Gastroesophageal sphincter (tissue), 4 donors: Measurements from ENCODE around the gene CENPN. TPM values are rescaled to one million over a fixed set of nuclear protein-coding genes. Genes with fewer than 3 reads are reported as not detected.

Source experiments
- ATAC-seq: fragments of 150-250 bp; one replicate; pipeline ENCODE4 v1.9.1; 2016; ENCODE audit warnings: mild to moderate bottlenecking, moderate library complexity
- H3K27ac ChIP-seq, 4 donors: fragments of 200-600 bp; sonication (generic) in 3 of 4; 1 replicate in 3 of 4; 2 replicates in 1 of 4; pipeline ENCODE4 v1.5.1; 2016 to 2019
- H3K27me3 ChIP-seq: fragments of 200-600 bp; sonication (generic); one replicate; pipeline ENCODE4 v1.5.1; 2019
- H3K36me3 ChIP-seq, 2 donors: fragments of 200-600 bp; sonication (generic); one replicate each; pipeline ENCODE4 v1.5.1; 2019; ENCODE audit warnings: control low read depth in 1 of 2
- H3K4me1 ChIP-seq, 3 donors: fragments of 200-600 bp; sonication (generic); 1 replicate in 2 of 3; 2 replicates in 1 of 3; pipeline ENCODE4 v1.5.1; 2016 to 2019; ENCODE audit warnings: control low read depth in 2 of 3
- H3K4me3 ChIP-seq, 2 donors: fragments of 200-600 bp; sonication (generic); one replicate each; pipeline ENCODE4 v1.5.1; 2019; ENCODE audit warnings: mild to moderate bottlenecking in 1 of 2, moderate library complexity in 1 of 2
- H3K9me3 ChIP-seq, 3 donors: fragments of 200-600 bp; sonication (generic); one replicate each; pipeline ENCODE4 v1.5.1; 2017 to 2019; ENCODE audit warnings: control low read depth in 2 of 3
- CTCF ChIP-seq, 4 experiments: fragments of 200-600 bp in 2 of 4; fragments of 450-650 bp in 2 of 4; sonication (generic) in 1 of 4; IDR thresholded peaks; one replicate each; pipeline ENCODE4 v1.5.1; 2017 to 2019; ENCODE audit warnings: antibody characterized with exemption in 4 of 4, mild to moderate bottlenecking in 2 of 4, moderate library complexity in 2 of 4
- EP300 ChIP-seq: sonication (generic); formaldehyde crosslinking; IDR thresholded peaks from one replicate; pipeline ENCODE4 v1.6.1; 2017; ENCODE audit warnings: antibody characterized with exemption, mild to moderate bottlenecking
- POLR2A ChIP-seq, 2 donors: fragments of 450-650 bp; IDR thresholded peaks; one replicate each; pipeline ENCODE4 v1.6.1; 2017; ENCODE audit warnings: antibody characterized with exemption in 2 of 2, mild to moderate bottlenecking in 2 of 2, moderate library complexity in 1 of 2
- POLR2AphosphoS5 ChIP-seq: sonication (generic); formaldehyde crosslinking; IDR thresholded peaks from one replicate; pipeline ENCODE4 v1.6.1; 2017; ENCODE audit warnings: antibody characterized with exemption
- WGBS, 2 donors: methylation state at CpG; one replicate each; pipeline ENCODE4 v1.1.5; 2018; ENCODE audit warnings: low coverage in 1 of 2; 5-methylcytosine and 5-hydroxymethylcytosine counted together
- total RNA-seq, 4 donors: library from RNA; depleted of rRNA; stranded (reverse); fragments of >200 nt; gene quantifications; one replicate each; pipeline ENCODE4 v1.1.0, GENCODE V29; 2016

Gene CENPN
- total RNA-seq, 4 donors from 2014 or later: 4.3 to 8.4 (median 6.5) TPM

GRCh38 chr16:80990577-80990976 is 16.4 kb upstream of the CENPN start:
- no peak overlapping the region for H3K4me3 ChIP-seq
- H3K27me3 ChIP-seq: no peaks in the 10 kb centered on the region
- no peaks in the 10 kb centered on the region for H3K9me3 ChIP-seq
- no peak overlapping the region for H3K27ac ChIP-seq
- peaks cover 0 to 9% (median 0%) of the 10 kb centered on the region in 3 donors for H3K4me1 ChIP-seq
- H3K36me3 ChIP-seq: peaks cover 0 to 7% of the 10 kb centered on the region in 2 donors
- WGBS, 2 donors: 94% methylated on average over 3 of the region's 3 CpGs; no CpG with 5 or more reads in 1 of the 2 donors
- TF ChIP-seq EP300 (no peak), POLR2AphosphoS5 (no peak)
- ATAC-seq: no peak

DNA sequence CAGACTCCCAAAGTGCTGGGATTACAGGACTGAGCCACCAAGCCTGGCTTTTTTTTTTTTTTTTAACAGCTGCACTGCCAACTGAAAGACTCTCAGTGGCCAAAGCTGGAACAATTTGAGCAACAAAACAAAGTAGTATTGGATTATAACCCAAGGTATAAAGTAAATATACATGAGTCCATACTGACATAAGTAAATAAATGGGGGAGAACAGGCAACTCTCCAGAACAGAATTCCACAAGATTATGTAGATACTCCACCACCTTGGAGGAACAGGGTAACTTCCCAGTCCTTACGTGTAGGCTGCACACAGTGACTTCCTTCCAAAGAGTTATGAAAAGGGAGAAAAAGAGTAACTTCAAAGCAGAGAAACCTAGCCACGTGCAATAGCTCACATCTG is 16.0 kb upstream of the CENPN start:
- Histone ChIP-seq H3K36me3 (peaks cover 0 to 7% of the 10 kb centered on the region in 2 donors), H3K27me3 (no peaks in the 10 kb centered on the region), H3K4me1 (peaks cover 0 to 9% (median 0%) of the 10 kb centered on the region in 3 donors), H3K9me3 (no peaks in the 10 kb centered on the region), H3K27ac (no peak overlapping the region), H3K4me3 (no peak overlapping the region)
- WGBS, 2 donors: 85 to 89% methylated on average over 2 of the region's 2 CpGs
- no peak for ATAC-seq
- TF ChIP-seq CTCF (IDR thresholded peaks at IDR 0.05) (no peak), POLR2AphosphoS5 (no peak), EP300 (no peak), POLR2A (IDR thresholded peaks at IDR 0.05) (no peak)

DNA sequence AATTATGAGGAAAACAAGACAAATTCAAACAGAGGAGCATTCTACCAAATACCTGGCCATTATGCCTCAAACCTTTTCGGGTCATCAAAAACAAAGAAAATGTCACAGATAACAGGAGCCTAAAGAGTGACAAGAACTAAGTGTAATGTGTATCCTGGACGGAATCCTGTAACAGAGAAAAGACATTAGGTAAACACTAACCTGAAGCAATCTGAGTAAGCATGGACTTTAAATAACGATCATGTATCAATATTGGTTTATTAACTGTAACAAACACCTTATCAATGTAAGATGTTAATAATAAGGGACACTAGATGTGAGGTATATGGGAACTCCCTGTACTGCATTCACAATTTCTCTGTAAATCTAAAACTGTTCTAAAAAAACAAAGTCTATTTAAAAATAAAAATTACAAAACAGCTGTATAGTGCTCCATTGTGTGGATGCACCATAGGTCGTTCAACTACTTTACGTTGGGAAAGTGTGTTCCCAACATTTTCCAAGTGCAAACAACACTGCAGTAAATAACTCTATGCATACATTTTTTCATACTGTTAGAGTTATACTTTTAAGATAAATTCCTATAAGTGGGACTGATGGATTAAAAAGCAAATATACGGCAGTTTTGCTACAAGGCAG is 15.1 kb upstream of the CENPN start:
- H3K27me3 ChIP-seq: no peaks in the 10 kb centered on the region
- no peaks in the 10 kb centered on the region for H3K9me3 ChIP-seq
- peaks cover 0 to 7% of the 10 kb centered on the region in 2 donors for H3K36me3 ChIP-seq
- 66 to 70% methylated on average over 6 of the region's 6 CpGs for WGBS, 2 donors
- H3K4me1 ChIP-seq: peaks cover 0 to 9% (median 0%) of the 10 kb centered on the region in 3 donors
- no peak for ATAC-seq
- no peak overlapping the region for H3K27ac ChIP-seq
- no peak overlapping the region for H3K4me3 ChIP-seq
- no peak for TF ChIP-seq POLR2A (IDR thresholded peaks at IDR 0.05)

- H3K4me3 ChIP-seq: no peak overlapping the region
- peaks cover 0 to 9% (median 0%) of the 10 kb centered on the region in 3 donors for H3K4me1 ChIP-seq
- H3K9me3 ChIP-seq: no peaks in the 10 kb centered on the region
- no peak for ATAC-seq
- 48 to 62% methylated on average over 3 of the region's 3 CpGs for WGBS, 2 donors
- TF ChIP-seq CTCF (IDR thresholded peaks at IDR 0.05) (no peak), POLR2AphosphoS5 (no peak), POLR2A (IDR thresholded peaks at IDR 0.05) (no peak), EP300 (no peak)
- H3K27me3 ChIP-seq: no peaks in the 10 kb centered on the region
- H3K36me3 ChIP-seq: peaks cover 0 to 7% of the 10 kb centered on the region in 2 donors
- H3K27ac ChIP-seq: no peak overlapping the region
Observed at GRCh38 chr16:80992676-80993293, 14.2 kb upstream of the CENPN start.

- WGBS, 2 donors: 49 to 67% methylated on average over 6 of the region's 6 CpGs
- H3K27ac ChIP-seq: no peak overlapping the region
- H3K36me3 ChIP-seq: peaks cover 0 to 7% of the 10 kb centered on the region in 2 donors
- no peak overlapping the region for H3K4me3 ChIP-seq
- peaks cover 0 to 9% (median 0%) of the 10 kb centered on the region in 3 donors for H3K4me1 ChIP-seq
- no peaks in the 10 kb centered on the region for H3K9me3 ChIP-seq
- H3K27me3 ChIP-seq: no peaks in the 10 kb centered on the region
- no peak for ATAC-seq
- TF ChIP-seq CTCF (IDR thresholded peaks at IDR 0.05): no peak
- no peak for TF ChIP-seq EP300
- no peak for TF ChIP-seq POLR2AphosphoS5
- no peak for TF ChIP-seq POLR2A (IDR thresholded peaks at IDR 0.05)
Observed at GRCh38 chr16:80993307-80993706, 13.7 kb upstream of the CENPN start.

- Histone ChIP-seq H3K9me3 (no peaks in the 10 kb centered on the region), H3K27me3 (no peaks in the 10 kb centered on the region), H3K27ac (no peak overlapping the region), H3K4me3 (no peak overlapping the region), H3K4me1 (peaks cover 0 to 9% (median 0%) of the 10 kb centered on the region in 3 donors), H3K36me3 (peaks cover 0 to 7% of the 10 kb centered on the region in 2 donors)
- ATAC-seq: no peak
- TF ChIP-seq EP300 (no peak), POLR2AphosphoS5 (no peak), POLR2A (IDR thresholded peaks at IDR 0.05) (no peak), CTCF (IDR thresholded peaks at IDR 0.05) (no peak)
Observed at GRCh38 chr16:80993834-80994233, 13.2 kb upstream of the CENPN start.
